ENCODE data around the gene GNB1. TPM values are rescaled to one million over a fixed set of nuclear protein-coding genes. Genes with fewer than 3 reads are reported as not detected.

Gene GNB1
- total and polyA plus RNA-seq, 10 of the 15 experiments (the other 5 are each of a cell fraction or from before 2014, with no cell fraction given) = 23.0 to 392 (median 93.9) TPM

DNA sequence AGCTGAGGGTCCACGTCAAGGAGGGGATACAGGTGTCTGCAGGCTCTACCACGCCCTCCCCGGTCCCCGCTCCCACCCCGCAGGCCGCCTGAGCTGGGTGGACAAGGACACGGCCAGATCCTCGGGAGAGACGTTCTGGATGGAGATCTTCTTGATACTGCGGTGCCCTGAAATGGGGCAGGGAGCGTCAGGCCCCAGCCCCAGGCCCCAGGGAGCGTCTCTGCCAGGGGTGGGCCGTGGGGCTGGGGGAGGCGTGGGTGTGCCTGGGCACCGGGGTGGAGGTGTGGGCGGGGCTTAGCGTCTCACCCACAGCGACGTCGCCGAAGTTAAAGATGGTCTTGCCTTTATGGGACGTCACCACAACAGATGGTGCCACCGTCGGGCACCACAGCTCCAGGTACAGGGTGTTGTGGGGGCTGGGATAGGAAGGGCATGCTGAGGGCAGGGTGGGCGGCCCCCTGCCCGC, 35.5 kb upstream of the GNB1 start:
- H3K79me2 ChIP-seq (ENCODE audit: control insufficient read depth, insufficient read depth, low read length) = no peaks in the 10 kb centered on the region
- H3K4me1 ChIP-seq (ENCODE audit: control insufficient read depth, insufficient read depth, low read length) = no peaks in the 10 kb centered on the region
- H3K27ac ChIP-seq (ENCODE audit: control insufficient read depth, insufficient read depth) = no peak overlapping the region
- H3K9me3 ChIP-seq (replicated peaks; ENCODE audit: control insufficient read depth, insufficient read depth, low read length) = no peaks in the 10 kb centered on the region; the same call in 2 of the 3 replicates
- intact Hi-C loops (cut with micrococcal nuclease; ENCODE audit: unreplicated experiment) = no loop called here
- no peak overlapping the region for H2AFZ ChIP-seq (ENCODE audit: control insufficient read depth, low read depth, low read length)
- H4K20me1 ChIP-seq (ENCODE audit: control insufficient read depth, insufficient read depth) = no peaks in the 10 kb centered on the region
- no peak overlapping the region for H3K9ac ChIP-seq (ENCODE audit: control insufficient read depth, insufficient read depth, low read length)
- ChIA-PET SMC1A (ENCODE audit: uncharacterized antibody, unreplicated experiment) (no interaction called here), POLR2A (no interaction called here), RAD21 (ENCODE audit: unreplicated experiment) (no interaction called here), CTCF (no interaction called here)
- H3K4me3 ChIP-seq = no peak overlapping the region
- 28% methylated on average over 25 of the region's 26 CpGs for WGBS (ENCODE audit: insufficient coverage, insufficient replicate concordance, low lambda C conversion rate, missing lambda C conversion rate)
- no TSS peak for BruUV-seq (replicated peaks)
- no peak for ATAC-seq
- in situ Hi-C loops (cut with MboI) = no loop called here
- no peak for DNase-seq (ENCODE audit: low read depth, low spot score)
- no peak for FAIRE-seq
- H3K27me3 ChIP-seq (replicated peaks in 1 of 2; ENCODE audit: control insufficient read depth in 2 of 2, insufficient read depth in 2 of 2, low read length in 1 of 2) = no peaks in the 10 kb centered on the region
- TF ChIP-seq FOXM1 (IDR thresholded peaks at IDR 0.05; ENCODE audit: low read depth, low read length) = no peak
- no peak for TF ChIP-seq SREBF1 (IDR thresholded peaks at IDR 0.05; ENCODE audit: low read length)
- no peak for TF ChIP-seq STAT1 (conservative IDR thresholded peaks at IDR 0.05)
- TF ChIP-seq, protein P1, sequence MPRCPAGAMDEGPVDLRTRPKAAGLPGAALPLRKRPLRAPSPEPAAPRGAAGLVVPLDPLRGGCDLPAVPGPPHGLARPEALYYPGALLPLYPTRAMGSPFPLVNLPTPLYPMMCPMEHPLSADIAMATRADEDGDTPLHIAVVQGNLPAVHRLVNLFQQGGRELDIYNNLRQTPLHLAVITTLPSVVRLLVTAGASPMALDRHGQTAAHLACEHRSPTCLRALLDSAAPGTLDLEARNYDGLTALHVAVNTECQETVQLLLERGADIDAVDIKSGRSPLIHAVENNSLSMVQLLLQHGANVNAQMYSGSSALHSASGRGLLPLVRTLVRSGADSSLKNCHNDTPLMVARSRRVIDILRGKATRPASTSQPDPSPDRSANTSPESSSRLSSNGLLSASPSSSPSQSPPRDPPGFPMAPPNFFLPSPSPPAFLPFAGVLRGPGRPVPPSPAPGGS (IDR thresholded peaks at IDR 0.05; ENCODE audit: borderline replicate concordance, insufficient read depth, low read depth, low read length, poor library complexity, severe bottlenecking) = no peak
- TF ChIP-seq, protein P2, sequence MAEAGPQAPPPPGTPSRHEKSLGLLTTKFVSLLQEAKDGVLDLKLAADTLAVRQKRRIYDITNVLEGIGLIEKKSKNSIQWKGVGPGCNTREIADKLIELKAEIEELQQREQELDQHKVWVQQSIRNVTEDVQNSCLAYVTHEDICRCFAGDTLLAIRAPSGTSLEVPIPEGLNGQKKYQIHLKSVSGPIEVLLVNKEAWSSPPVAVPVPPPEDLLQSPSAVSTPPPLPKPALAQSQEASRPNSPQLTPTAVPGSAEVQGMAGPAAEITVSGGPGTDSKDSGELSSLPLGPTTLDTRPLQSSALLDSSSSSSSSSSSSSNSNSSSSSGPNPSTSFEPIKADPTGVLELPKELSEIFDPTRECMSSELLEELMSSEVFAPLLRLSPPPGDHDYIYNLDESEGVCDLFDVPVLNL (IDR thresholded peaks at IDR 0.05; ENCODE audit: low read depth, low read length) = no peak
- TF ChIP-seq MLLT1 (IDR thresholded peaks at IDR 0.05) = no peak
- no peak for TF ChIP-seq MYC (IDR thresholded peaks at IDR 0.05; ENCODE audit: insufficient read depth, insufficient read length, insufficient replicate concordance, low read length, severe bottlenecking)
- no peak for TF ChIP-seq CBX5 (IDR thresholded peaks at IDR 0.05; ENCODE audit: low read depth)
- no peak for TF ChIP-seq NRF1 (conservative IDR thresholded peaks at IDR 0.05; ENCODE audit: low read depth, low read length)
- TF ChIP-seq GATAD2B (conservative IDR thresholded peaks at IDR 0.05; ENCODE audit: low read depth) = no peak
- no peak for TF ChIP-seq ZBTB4 (CRISPR knock-in tag; IDR thresholded peaks at IDR 0.05)
- TF ChIP-seq GABPA (IDR thresholded peaks at IDR 0.05; ENCODE audit: low read depth) = no peak
- TF ChIP-seq ETV6 (conservative IDR thresholded peaks at IDR 0.05 in 1 of 2, IDR thresholded peaks at IDR 0.05 in 1 of 2; ENCODE audit: borderline replicate concordance in 1 of 2, low read depth in 1 of 2) = no peak
- H3K36me3 ChIP-seq (ENCODE audit: control insufficient read depth in 2 of 2, insufficient read depth in 2 of 2, low read length in 1 of 2) = no peaks in the 10 kb centered on the region
- no peak overlapping the region for H3K4me2 ChIP-seq (ENCODE audit: control insufficient read depth, insufficient read depth)

Measured in GM12878 (cell line).